Measurements from ENCODE around the gene EFTUD2.
"Not testable (repeated sequence)": the region's sequence is repeated elsewhere in the genome, so short reads cannot be mapped to it uniquely, and the experiment has no call there.

The EFTUD2 gene

DNA sequence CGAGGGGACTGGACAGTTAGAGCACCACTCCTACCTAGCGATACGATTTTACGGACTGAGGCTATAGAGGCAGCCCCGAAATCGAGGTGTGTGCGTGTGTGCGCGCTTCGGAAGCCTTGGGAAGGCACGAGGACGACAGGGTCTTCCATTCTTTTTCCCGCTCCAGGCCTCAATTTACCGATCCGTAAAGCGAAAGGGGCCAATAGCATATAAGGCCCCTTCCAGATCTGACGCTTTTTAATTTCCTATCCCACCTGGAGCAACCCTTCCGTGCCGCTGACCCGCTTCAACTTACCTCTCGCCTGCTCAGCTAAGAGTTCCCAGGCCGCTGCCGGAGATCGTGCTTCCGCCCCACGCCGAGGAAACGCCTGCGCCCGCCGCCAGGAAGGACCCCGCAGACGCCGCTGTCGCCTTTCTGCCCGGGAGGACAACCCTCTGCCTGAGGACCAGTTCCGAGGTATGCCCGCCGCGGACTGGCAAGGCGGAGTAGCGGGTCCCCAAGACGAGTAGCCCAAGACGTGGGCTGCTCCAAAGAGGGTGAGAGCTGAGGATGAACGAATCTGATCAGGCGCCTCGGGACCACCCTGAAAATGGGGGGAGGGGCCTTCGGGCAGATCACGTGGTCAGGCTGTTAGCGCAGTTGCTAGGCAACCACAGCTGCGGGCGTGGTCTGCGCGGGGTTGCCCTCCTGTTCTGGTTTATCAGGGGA, at the start of gene EFTUD2:
EFTUD2 (minus strand) TSS at position 372 of the 709 bp plus-strand sequence. CDS start 4,924 bp downstream, outside the sequence.
- peak; percentile 86 for DNase-seq (ENCODE audit: low read depth)

DNA sequence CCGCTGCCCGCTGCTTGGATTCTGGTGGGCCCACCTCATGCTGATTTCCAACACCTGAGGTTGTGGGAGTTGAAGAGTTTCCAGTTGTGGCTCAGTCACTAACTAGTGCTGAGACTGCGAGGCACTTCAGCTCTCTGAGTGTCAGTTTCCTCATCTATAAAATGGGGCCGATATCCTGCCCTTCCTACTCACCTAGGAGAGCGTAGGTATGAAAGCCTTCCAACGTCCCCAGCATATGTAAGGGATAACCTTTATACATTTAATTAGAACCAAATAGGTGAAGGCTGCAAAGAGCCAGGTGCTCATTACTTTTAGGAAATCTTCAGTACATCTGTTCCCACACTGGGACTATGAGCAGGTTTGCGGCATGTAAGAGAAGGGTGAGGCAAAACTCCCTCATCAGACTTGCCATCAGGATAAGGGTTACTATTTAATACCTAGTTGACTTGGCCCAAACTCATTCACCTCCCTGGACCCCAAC, 49.1 kb upstream of the EFTUD2 start:
- DNase-seq (ENCODE audit: low read depth) = no peak

DNA sequence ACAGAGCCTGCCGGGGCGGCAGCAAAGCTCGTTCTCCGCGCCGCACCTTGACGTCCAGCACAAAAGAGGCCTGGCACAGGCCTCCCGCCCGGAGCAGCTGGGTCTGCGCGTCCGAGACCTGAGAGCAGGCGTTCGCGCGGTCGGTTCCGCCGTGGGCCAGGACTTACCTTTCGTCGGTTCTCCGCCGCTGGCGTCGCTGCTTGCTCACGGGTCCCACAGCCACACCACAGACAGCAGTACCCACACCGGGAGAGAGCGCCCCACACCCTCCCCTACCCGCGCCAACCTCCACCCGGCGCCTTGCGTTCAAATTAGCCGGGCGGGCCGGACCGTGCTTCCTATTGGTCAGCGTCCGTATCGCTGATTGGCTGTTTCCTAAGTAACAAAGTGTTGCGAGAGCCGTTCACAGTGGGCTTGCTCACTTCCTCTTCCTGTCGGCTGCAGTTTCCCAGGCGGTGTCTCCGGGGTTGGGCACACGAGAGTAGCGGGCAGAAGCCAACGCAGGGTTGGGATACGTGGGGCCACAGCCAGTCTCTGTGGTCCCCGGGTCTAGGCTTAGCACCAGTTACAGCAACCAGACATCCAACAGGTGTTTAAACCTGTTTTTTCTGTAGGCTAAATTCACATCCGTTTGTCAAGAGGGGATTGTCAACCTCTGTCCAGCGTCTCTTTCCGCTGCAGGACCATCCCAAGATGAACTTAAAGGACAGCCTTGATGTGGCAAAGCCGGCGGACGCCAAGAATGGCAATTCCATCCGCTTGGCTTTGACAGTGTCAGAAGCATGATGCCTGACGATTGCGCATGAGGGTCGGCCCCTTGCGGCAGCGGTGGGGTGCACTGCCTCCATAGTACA, 48.4 kb upstream of the EFTUD2 start, which contains the start of gene KIF18B:
KIF18B (minus strand) TSS at position 313 of the 854 bp plus-strand sequence. CDS start 11,429 bp downstream, outside the sequence.
- peak; percentile 76 for DNase-seq (ENCODE audit: low read depth)

DNA sequence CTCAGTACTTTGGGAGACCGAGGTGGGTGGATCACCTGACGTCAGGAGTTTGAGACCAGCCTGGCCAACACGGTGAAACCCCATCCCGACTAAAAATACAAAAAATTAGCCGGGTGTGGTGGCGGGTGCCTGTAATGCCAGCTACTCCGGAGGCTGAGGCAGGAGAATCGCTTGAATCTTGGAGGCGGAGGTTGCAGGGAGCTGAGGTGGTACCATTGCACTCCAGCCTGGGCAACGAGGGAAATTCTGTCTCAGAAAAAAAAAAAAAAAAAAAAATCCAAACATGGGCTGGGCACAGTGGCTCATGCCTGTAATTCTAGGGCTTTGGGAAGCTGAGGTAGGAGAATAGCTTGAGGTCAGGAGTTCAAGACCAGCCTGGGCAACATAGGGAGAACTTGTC, 46.4 kb upstream of the EFTUD2 start:
- not testable (repeated sequence) for DNase-seq (ENCODE audit: low read depth)

DNA sequence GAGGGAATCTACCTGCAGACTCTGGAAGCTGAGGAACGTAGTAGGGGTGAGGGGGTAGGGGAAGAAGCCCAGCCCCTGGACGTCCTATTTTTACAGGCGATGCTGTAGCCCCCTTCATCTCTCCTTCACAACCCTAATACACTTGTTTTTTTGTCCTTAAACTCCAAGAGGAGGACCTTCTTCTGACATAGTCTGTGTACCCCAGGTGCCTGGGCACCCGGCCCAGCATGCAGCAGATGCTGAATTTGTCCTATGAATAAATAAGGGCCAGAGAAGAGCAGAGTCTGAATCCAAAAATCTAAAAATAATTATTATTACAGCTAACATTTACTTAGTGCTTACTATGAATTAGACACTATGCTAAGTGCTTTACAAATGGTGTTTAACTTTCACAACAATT, 43.2 kb upstream of the EFTUD2 start:
- no peak for DNase-seq (ENCODE audit: low read depth)

DNA sequence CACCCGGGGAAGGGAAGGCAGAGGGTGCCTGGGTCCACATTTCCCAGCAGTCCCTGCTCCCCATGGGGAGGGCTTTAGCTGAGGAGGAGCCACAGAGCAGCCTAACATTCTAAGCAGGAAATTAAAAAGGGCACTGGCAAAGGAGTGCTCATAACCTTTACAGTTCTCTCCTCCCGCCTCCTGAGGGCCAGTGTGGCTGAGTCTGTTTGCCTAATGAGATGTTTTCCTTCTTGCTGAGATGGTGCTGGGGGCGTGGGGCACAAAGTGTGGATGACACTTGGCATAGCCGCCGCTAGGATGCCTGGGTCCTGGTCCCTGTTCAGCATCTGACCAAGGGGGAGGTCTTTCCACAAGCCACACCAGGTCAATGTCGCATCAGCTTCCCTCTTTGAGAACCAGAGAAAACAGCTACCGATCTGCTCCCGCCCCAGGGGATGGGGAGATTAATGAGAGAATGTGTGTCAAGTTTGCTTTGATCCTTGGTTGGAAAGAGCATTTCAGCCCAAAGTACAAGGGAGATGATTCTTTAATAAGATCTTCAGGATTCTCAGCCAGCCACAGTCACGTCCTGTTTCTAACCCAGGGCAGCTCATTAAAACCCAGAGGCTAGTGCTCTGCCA, 42.6 kb upstream of the EFTUD2 start:
- DNase-seq (ENCODE audit: low read depth) = no peak

DNA sequence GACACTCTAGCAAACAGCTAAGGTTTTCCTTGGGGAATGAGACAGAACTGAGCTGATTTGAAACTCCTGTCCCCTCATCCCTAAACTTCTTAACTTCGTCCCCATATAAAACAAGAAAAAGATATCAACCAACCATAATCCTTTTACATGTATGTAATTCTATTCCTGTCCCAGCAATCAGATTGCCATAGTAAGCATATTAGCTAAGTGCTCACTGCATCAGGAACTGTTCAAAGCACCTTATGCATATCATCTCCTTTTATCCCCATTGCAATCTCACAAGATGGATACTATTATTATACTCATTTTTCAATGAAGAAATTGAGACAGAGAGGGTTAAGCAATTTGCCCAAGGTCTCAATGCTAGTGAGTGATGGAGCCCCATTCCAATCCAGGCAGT, 41.5 kb upstream of the EFTUD2 start:
- DNase-seq (ENCODE audit: low read depth) = no peak

DNA sequence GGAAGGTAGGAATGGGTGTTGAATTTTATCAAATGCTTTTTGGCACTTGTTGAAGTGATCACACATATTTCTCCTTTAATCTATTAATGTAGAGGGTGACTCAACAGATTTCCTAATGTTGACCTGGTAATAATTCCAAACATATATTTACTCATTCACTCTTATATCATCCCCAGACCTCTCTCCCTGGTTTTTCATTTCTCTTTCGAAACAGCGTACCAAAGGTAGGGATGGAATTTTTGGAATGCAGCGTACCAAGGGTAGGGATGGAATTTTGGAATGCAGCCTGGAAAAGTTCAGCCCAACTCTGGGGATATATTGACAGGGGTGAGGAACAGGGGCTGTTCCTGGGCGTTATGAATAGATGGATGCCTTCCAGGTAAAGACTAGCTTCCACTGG, 41.1 kb upstream of the EFTUD2 start:
- no peak for DNase-seq (ENCODE audit: low read depth)

DNA sequence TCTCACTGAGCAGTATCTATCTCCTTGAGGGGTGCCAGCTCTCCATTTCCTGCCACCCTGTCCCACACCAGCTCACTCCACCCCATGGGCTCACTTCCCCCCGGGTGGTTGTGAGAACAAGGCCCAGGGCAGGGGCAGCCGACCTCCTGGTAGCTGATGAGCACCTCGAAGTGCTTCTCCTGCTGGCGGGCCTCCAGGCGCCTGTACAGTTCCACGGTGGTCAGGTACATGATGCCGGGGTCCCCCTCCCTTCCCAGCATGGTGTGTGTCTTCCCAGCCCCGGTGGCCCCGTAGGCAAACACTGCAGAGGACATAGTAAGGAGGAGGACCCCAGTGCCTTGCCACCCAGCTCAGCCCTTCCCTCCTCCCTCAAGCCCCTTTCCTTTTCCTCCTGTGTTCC, 35.9 kb upstream of the EFTUD2 start:
- DNase-seq (ENCODE audit: low read depth) = no peak

DNA sequence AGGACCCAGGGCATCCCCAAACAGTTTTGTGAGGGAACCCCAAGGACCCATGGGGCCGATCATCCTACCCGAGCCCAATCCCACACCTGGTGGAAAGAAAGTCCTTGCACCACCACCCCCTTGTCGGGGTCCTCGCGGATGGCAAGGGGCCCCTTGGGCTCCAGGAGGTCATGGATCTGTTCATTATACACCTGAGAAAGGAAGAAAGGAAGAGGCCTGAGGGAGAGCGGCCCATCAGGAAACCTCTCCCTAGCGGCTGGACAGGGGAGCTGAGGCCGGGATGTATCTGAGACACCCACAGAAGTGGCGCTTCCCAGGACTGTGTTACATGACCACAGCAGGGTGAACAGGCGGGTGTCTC, 35.5 kb upstream of the EFTUD2 start:
- no peak for DNase-seq (ENCODE audit: low read depth)

DNA sequence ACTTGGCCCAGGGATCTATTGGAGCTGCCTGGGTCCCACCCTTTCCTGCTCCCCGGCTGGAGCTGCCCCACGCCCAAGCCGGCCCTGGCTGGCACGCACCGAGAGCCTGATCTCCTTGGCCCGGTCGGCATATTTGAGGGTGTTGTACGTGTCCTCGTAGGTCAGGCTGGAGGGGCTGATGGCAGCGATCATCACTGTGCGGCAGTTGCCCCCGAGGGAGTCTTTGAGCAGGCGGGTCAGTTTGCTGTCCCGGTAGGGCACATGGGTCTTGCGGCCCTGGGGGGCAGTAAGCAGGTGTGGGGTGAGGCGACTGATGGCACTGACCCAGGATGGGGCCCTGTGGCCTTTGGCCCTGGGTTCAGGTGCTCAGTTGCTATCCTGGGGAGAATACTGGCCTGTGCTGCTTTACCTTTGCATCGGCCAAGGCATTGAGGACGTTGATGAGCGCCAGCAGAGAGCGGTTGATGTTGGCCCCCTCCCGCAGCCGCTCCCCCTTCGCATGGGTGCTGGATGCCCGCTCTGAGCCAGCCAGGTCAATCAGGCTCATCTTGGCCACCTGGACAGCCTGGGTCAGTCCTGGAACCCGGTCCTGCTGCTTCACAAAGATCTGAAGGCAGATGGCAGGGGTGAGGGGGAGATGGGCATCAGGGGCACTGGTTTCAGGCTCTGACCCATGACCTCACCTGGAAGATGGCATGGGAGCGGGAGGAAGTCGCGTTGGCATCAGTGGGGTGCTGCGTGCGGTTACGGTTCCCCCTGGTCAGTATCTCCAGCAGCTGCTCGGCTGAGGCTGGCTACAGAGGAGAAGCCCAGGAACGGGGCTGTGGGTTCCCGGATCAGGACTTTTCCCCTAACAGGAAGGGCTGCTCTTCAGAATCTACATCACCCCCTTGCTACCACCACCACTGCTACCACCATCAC, 34.8 kb upstream of the EFTUD2 start:
- DNase-seq (ENCODE audit: low read depth) = no peak

DNA sequence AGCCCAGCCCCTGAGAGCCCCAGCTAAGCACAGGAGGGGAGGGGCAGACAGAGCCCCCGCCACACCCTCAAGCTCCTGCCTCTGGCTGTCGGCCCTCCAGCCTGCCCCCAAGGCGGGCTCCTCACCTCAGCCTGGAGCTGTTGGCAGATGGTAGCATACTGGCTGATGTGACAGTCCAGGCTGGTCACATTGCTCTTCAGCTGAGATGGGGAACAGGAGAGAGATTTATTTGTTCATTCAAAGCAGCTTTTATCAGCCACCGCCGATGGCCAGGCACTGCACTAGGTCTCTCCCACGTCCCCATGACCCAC, 33.5 kb upstream of the EFTUD2 start:
- no peak for DNase-seq (ENCODE audit: low read depth)

DNA sequence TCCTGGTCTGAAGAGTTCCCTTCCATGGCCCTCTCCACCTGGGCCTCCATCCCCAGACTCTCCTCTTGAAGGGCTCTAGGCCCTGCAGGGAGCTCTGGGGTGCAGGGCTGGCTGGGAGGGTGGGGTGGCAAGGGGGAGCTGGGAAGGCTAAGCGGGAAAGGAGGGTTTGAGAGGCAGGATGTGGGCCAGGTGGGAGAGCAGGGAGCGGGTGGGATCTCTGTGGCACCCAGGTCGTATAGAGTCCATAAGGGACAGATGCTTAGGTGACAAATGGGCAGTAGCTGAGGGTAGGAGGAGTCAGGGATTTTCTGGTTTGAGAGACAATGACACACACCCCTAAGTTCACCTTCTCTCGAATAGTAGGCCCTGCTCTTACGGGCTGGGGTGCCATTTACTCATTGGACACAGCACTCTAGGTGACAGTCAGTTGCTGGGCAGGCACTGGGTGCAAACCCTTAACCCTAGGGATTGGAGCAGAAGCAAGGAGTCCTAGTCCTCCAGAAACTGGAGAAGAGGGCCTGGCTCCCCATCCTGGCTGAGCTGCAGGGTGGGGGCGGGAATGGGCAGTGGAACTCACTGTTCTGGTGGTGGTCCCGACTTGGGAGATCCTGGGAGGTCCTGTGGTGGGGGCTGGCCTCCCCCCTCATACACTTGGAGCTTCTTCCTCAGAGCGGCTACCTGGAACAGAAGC, 33.0 kb upstream of the EFTUD2 start:
- no peak for DNase-seq (ENCODE audit: low read depth)

DNA sequence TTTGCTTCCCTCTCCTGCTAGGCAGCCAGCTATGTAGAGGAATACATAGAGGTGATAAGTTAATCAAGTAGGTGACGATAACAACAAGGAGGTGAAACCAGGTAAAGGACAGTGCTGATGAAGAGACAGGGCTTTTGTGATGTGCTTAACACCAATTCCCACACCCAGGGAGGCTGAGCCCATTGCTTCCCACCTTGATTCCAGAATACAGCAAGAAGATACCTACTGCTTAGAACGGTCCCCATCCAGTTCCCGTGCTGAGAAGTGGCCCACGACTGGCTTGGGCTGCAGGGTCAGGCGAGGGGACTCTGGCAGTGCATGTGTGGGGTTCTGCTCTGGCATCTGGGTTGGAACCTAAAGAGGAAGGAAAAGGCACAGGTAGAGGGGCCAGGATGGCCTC, 32.1 kb upstream of the EFTUD2 start:
- DNase-seq (ENCODE audit: low read depth) = no peak

DNA sequence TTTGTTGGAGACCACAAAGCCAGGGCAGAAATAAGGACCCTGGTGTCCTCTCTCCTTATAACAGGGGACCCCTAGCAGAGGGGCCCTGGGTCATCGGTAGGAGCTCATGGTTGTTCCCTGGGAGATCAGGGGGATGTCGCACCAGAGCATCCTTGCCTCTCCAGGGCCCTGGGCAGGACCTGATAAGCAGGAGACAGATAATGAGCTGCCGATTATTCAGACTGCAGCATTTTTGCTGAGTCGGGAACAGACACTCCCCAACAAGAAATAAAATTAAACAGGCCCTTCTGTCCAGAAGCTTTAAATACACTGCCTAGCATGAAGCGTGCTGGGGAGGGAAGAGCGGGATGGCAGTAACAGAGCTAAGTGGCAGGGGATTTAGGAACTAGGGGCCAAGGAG, 31.4 kb upstream of the EFTUD2 start:
- DNase-seq (ENCODE audit: low read depth) = no peak

DNA sequence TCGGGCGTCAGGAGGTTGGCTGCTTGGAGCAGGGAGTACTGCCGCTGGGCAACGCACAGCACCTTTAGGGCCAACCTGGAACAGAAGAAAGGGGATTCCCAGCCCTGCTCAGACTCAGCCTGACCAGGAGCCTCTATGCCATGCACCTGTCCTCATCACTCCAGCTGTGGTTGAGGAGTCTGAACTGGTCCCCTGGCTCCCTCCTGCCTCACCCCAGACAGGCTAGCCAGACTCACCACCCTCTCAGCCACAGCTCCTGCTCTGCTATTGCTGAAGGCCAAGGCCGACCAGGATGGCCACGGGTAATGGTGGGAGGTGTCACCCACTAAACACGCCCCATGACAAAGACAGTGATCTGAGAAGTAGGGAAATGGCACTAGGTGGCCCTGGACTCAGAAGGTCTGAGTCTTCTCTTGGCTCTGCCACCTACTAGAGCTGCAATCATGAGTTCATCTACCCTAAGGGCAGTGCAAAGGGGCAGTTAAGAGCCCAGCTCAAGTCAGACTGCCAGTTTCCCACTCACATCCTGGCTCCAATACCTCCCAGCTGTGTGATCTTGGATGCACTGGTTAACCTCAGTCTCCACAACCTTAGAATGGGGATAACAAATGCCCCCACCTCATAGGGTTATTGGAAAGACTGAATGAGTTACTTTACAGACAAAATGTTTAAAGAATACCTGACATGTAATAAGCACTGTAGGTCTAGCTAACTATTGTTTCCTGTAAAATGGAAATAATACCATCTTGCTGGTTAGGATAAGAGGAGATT, 29.9 kb upstream of the EFTUD2 start:
- no peak for DNase-seq (ENCODE audit: low read depth)

DNA sequence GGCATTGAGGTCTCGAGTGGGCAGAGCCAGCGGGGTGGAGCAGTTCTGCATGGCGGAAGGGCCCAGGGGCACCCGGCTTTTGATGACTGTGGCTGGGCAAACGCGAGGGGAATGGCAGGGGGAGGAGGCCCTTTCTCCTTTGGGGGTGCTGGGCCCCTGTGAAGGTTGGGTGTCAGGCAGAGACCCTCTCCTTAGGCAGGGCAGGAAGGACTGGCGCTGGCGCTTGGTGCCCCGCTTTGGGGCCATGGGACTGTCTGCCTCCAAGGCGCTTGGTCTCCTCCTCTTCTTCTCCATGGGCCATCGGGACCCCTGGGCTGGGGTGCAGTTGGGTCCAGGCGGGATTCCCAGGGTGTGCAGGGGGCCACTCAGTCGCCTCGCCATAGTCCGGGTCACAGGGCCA, 28.9 kb upstream of the EFTUD2 start:
- no peak for DNase-seq (ENCODE audit: low read depth)

DNA sequence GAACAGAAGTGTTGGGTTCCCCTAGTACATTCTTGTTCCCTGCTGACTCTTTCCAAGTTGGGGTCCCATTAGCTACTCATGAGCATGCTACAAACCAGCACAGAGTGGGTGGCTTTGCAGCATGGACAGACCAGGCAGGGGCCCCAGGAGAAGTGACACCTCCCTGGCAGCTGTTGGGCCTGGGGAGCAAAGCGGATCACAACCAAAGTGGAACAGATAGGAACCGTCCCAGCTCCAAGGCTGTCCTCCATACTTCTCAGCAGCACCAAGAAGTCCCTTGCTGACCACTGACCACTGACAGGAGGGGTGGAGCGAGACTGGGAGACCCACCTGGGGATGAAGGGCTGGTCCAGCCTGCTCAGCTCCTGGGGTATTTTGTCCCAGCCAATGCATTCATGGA, 28.5 kb upstream of the EFTUD2 start:
- no peak for DNase-seq (ENCODE audit: low read depth)

DNA sequence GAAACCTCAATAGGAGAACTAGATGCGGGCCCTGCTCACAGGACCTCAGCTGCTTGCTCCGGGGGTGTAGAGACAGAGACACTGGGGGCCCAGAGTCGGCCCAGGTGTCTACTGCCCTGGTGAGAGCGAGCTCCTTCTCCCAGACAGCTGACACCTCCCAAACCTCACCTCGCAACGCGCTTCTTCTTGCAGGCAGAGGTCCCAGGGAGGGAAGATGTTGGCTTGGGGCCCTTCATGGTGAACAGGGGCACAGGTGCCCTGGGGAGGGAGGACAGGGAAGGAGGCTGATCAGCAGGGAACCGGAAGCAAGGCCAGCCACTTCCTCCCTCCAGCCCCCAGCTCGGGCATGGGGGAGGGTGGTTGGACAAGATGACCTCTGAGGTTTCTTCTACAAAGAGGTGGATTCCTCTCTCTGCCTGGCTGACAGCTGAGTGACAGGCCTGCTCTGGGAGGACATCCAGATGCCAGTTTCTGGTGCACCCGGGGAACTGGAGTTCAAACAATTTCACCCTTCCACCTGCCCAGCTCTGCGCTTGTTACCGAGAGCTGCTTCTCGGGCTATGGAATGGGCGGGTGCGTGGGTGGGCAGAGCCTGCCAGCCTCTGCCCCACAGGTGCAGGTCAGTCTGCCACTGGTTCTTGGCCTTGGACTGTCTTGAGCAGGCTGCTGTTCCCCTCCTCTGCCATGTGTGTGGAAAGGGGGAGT, 27.7 kb upstream of the EFTUD2 start:
- DNase-seq (ENCODE audit: low read depth) = no peak

Data from stimulated activated CD8-positive, alpha-beta memory T cell treated with anti-CD3 and anti-CD28 coated beads, Interleukin-12 subunit alpha, Interleukin-12 subunit beta, amount 100 ng/mL, for 1 hour (primary cell).